Glomerular visceral epithelial cell (primary cell): ENCODE measurements around the gene TFAM.

Experiments
- DNase-seq: peaks from one replicate; pipeline ENCODE4 v3.0.0-alpha.2; 2016; ENCODE audit errors: extremely low spot score

The TFAM gene

DNA sequence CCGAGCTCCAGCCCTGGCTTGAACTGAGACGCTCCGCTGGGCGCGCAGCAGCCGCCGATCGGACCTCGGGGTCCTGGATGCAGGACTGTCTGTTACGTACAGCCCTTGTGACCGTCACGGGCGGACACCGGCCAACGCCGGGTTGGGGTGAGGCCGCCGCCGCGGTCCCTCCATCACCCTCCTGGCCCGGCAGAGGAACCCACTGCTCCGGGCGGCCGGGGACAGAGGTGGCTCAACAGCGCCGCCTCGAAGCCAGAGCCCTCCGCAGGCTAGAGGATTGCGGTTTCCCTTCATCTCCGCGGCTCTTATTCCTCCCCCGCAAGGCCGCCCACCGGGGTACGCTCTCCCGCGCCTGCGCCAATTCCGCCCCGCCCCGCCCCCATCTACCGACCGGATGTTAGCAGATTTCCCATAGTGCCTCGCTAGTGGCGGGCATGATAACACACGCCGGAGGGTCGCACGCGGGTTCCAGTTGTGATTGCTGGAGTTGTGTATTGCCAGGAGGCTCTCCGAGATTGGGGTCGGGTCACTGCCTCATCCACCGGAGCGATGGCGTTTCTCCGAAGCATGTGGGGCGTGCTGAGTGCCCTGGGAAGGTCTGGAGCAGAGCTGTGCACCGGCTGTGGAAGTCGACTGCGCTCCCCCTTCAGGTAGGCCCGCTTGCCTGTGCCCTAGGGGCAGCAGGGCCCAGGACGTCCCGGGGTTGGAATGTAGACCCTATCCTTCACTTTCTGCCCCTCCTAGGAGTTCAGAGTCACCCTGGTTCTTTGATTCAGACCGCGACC lies at the start of gene TFAM:
Gene TFAM (plus strand): TSS at position 412 of the 785 bp plus-strand sequence. CDS start 138 bp downstream, at position 550.
- peak; percentile 94 for DNase-seq

- no peak for DNase-seq
Measured at GRCh38 chr10:58336242-58336641, 49.0 kb upstream of the TFAM start.

DNA sequence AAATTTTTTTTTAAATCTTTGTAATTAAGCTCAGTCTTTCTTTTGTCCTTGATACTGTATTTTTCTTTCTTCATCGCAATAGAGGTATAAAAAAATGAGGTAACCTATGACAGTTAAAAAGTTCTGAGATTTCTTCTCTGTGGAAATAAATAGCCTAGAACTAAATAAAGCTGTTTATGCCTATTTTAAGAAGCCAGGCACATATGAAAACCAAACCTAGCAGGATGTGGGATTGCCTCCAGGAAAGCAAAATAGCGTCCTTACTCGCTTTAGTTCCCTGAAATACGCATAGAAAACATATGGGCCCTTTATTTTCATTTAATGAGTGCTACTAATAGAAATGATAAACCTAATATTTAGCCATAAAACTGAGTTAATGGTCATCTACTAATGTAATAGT lies 43.8 kb upstream of the TFAM start:
- no peak for DNase-seq

GRCh38 chr10:58341947-58342346 lies 43.3 kb upstream of the TFAM start:
- no peak for DNase-seq

- no peak for DNase-seq
Measured at GRCh38 chr10:58347967-58348366, 37.2 kb upstream of the TFAM start.

DNA sequence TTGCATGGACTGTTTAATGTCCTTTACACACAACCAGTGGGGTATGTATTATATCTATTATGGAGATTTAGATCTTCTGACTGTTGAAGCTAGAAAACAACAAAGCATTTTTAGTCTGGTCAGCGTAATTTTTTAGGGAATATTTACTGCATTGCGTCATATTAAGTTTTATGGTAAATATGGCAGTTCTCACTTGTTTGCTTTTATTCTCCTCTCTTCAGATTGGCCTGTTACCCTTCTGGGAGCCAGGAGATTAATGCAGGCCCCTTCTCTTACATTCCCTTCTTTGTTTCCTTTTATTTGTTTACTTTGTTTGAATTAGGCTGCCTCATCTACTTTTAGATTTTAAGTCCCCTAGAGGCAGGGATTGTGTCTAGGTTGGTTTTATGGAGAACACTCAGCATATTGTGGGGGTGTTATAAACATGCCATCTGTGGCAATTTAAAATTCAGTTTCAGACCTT lies 36.6 kb upstream of the TFAM start:
- DNase-seq, result no peak

DNA sequence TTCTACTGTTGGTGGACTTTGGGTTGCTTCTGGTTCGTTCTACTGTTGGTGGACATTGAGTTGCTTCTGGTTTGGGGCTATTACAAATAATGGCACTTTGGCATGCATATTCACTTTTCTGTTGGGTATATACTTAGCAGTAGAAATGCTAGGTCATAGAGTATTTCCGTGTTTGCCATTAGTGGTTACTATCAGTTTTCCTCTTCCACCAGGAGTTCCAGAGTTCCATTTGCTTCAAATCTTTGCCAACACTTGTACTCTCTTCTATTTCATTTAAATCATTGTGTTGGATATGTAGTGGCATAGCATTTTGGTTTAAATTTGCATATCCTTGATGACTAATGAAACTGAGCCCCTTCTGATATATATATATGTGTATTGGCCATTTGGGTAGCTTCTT lies 35.2 kb upstream of the TFAM start:
- DNase-seq, result no peak

GRCh38 chr10:58350619-58351323 lies 34.4 kb upstream of the TFAM start:
- no peak for DNase-seq

DNA sequence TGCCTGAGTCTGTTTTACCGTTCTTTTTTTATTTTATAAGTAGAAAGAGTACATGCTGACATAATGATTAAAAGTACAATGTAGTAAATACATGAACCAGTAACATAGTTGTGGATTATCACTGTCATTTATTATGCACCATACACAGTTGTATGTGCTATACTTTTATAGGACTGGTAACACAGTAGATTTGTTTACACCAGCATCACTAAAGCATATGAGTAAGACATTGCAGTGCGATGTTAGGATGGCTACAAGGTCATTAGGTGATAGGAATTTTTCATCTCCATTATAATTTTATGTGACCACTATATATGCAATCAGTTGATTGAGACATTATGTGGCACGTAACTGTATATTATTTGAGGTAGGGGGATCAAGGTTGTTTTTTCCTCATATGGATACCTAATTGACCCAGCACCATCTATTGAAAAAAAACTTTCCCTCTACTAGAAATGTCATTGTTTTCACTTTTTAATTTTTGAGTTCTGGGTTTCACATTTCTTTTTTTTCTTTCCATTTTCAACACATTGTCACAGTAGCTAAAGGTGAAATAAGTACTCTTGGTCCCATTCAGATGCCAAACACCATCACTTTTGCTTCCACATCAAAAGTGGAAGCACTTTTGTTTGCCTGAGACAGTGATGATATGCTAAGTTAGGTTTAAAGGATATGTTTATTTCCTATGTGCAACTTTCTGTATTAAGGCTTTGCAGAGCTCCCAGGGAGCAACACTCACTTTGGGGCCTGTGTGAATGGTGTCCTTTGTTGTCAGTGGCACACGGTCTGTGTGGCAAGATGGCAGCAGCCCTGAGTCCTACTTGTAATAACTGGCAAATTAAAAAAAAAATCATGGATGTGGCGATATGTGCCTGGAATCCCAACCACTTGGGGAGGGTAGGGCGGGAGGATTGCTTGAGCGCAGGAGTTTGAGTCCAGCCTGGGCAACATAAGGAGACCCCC lies 33.3 kb upstream of the TFAM start:
- DNase-seq, result no peak

- DNase-seq, result no peak
Measured at GRCh38 chr10:58352956-58353610, 32.1 kb upstream of the TFAM start.

- DNase-seq, result no peak
Measured at GRCh38 chr10:58356756-58357155, 28.5 kb upstream of the TFAM start.

GRCh38 chr10:58358314-58358933 lies 26.8 kb upstream of the TFAM start:
- DNase-seq, result no peak

DNA sequence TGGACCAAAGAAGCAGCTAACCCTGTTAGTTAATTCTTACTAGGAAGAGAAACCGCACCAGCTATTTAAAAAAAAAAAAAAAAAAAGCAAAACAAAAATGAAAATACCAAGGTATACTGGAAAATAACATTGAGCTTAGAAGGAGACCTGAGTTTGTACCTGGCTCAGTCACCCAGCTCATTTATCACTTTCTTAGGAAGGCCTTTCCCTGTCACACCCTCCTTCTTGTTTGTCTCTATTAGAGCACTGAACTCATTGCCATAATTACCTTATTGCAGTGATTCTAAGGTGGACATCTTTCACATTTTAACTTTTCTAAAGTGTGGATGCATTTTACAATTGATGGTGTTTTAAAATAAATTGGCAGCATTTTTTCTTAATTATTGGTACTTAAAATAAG lies 26.3 kb upstream of the TFAM start:
- DNase-seq, result no peak

DNA sequence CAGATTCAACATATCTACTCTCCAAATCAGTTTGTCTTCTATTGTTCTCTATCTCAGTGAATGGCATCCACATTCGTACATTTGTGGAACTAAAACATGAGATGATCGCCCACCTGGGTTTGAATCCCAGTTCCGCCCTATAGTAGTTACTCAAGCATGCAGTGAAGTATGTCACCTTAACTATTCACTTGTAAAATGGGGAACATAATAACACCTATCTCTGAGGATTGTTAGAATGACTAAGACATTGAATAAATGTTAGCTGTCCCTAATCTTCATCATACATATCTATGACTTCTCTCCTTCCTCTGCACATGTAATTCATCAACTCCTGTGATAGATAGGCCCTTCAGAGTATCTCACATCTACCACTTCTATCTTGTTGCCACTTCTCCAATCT lies 25.7 kb upstream of the TFAM start:
- no peak for DNase-seq

DNA sequence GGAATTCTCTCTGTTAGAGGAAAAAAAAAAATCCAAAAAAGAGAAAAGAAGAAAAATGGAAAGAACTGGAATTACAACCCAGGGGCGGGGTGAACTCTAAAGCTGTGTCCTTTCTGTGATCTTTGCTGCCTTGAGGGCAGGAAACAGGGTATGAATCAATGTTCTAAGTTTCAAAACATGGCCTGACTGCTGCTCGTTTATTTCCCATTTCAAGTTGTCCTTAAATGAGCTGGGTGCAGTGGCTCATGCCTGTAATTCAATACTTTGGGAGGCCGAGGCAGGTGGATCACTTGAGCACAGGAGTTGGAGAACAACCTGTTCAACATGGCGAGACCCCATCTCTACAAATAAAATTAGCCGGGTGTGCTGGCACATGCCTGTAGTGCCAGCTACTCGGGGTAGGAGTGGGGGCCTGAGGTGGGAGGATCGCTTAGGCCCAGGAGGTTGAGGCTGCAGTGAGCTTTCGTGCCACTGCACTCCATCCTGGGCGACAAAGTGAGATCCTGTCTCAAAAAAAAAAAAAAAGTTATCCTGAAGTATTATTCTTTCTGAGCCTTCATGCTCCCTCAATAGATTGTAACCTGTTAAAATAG lies 24.7 kb upstream of the TFAM start:
- DNase-seq, result no peak

DNA sequence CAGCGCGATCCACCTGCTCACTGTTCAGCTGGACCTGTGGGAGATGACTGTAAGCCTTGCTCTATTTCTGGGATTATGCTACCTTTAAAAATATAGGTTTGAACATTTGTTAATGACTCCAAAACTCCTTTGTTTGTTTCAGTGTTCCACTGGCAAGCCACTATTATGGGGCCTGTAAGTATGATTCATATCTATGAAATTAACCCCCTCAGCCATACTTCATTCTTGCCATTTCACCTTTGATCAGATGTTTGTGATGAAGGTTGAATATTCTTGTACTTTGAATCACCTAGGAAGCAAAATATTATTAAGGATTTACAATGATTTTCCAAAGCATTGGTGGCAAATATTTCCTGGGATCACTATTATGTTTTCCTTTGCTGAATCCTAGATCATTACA lies 23.9 kb upstream of the TFAM start:
- no peak for DNase-seq

GRCh38 chr10:58362027-58362789 lies 23.0 kb upstream of the TFAM start:
- no peak for DNase-seq

GRCh38 chr10:58367069-58367468 lies 18.1 kb upstream of the TFAM start:
- DNase-seq, result no peak

- DNase-seq, result no peak
Measured at GRCh38 chr10:58371473-58371872, 13.7 kb upstream of the TFAM start.
